ENCODE data around the gene LSM8.

LSM8 gene

DNA sequence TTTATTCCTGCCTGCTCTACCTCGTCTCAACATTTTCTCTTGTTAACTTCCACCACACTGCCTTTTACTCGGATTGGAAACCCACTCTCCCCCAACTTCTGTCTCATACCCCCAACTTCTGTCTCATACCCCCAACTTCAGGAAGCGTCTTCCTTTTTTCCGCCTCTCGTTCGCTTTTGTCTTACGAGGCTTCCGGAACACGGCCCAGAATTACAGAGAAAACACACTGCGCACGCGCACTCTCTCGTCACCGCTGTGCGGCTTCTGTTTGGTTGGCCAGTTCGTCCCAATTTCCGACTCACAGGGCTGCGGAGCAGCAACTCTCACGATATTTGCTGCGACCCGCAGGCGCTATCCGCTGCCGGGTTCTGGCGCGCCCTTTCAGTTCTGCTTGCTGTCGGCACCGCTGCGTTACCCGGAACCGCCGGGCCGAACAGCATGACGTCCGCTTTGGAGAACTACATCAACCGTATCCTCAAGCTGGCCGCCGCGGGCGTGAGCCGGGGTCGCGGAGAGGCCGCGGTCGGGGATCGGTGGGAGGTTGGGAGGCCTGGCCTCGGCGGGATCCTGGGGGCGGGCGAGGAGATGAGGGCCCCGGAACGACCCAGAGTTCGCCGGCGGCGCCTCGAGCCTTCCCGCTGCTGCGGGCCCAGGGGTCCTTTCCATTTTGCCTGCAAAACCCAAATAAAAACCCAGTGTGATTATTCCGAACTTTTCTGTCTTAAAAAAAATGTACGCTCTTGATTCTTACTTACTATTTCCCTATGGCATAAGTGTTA, at the start of gene LSM8 (continued):
- TF ChIP-seq, protein P1, sequence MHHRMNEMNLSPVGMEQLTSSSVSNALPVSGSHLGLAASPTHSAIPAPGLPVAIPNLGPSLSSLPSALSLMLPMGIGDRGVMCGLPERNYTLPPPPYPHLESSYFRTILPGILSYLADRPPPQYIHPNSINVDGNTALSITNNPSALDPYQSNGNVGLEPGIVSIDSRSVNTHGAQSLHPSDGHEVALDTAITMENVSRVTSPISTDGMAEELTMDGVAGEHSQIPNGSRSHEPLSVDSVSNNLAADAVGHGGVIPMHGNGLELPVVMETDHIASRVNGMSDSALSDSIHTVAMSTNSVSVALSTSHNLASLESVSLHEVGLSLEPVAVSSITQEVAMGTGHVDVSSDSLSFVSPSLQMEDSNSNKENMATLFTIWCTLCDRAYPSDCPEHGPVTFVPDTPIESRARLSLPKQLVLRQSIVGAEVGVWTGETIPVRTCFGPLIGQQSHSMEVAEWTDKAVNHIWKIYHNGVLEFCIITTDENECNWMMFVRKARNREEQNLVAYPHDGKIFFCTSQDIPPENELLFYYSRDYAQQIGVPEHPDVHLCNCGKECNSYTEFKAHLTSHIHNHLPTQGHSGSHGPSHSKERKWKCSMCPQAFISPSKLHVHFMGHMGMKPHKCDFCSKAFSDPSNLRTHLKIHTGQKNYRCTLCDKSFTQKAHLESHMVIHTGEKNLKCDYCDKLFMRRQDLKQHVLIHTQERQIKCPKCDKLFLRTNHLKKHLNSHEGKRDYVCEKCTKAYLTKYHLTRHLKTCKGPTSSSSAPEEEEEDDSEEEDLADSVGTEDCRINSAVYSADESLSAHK (tag by site-specific recombination; IDR thresholded peaks at IDR 0.05): no peak
- TF ChIP-seq ZNF521 (tag by site-specific recombination; IDR thresholded peaks at IDR 0.05) (no peak), KLF7 (tag by site-specific recombination; IDR thresholded peaks at IDR 0.05; ENCODE audit: borderline replicate concordance) (no peak), FEZF1 (tag by site-specific recombination; IDR thresholded peaks at IDR 0.05) (no peak), ZBTB8A (tag by site-specific recombination; IDR thresholded peaks at IDR 0.05) (peak; percentile 82), KLF9 (tag by site-specific recombination; IDR thresholded peaks at IDR 0.05; ENCODE audit: low read depth) (peak; percentile 48; the same call in 1 of the 2 replicates), GLI2 (tag by site-specific recombination; IDR thresholded peaks at IDR 0.05; ENCODE audit: borderline replicate concordance, low read depth) (no peak), GLIS2 (tag by site-specific recombination; IDR thresholded peaks at IDR 0.05) (0 out of 2 replicates have a peak, but pooled peaks have one; percentile 21), ZNF785 (tag by site-specific recombination; IDR thresholded peaks at IDR 0.05) (no peak), ZNF830 (tag by site-specific recombination; IDR thresholded peaks at IDR 0.05; ENCODE audit: low read depth) (no peak), ZFHX2 (tag by site-specific recombination; conservative IDR thresholded peaks at IDR 0.05) (peak; percentile 71), ZNF791 (tag by site-specific recombination; IDR thresholded peaks at IDR 0.05) (no peak), MZF1 (tag by site-specific recombination; IDR thresholded peaks at IDR 0.05; ENCODE audit: borderline replicate concordance) (no peak), ZNF416 (tag by site-specific recombination; IDR thresholded peaks at IDR 0.05) (no peak)
- TF ChIP-seq, protein P2, sequence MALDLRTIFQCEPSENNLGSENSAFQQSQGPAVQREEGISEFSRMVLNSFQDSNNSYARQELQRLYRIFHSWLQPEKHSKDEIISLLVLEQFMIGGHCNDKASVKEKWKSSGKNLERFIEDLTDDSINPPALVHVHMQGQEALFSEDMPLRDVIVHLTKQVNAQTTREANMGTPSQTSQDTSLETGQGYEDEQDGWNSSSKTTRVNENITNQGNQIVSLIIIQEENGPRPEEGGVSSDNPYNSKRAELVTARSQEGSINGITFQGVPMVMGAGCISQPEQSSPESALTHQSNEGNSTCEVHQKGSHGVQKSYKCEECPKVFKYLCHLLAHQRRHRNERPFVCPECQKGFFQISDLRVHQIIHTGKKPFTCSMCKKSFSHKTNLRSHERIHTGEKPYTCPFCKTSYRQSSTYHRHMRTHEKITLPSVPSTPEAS (tag by site-specific recombination; IDR thresholded peaks at IDR 0.05): no peak
- TF ChIP-seq, protein P3, sequence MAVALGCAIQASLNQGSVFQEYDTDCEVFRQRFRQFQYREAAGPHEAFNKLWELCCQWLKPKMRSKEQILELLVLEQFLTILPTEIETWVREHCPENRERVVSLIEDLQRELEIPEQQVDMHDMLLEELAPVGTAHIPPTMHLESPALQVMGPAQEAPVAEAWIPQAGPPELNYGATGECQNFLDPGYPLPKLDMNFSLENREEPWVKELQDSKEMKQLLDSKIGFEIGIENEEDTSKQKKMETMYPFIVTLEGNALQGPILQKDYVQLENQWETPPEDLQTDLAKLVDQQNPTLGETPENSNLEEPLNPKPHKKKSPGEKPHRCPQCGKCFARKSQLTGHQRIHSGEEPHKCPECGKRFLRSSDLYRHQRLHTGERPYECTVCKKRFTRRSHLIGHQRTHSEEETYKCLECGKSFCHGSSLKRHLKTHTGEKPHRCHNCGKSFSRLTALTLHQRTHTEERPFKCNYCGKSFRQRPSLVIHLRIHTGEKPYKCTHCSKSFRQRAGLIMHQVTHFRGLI (tag by site-specific recombination; IDR thresholded peaks at IDR 0.05): peak; percentile 55
- TF ChIP-seq, protein P4, sequence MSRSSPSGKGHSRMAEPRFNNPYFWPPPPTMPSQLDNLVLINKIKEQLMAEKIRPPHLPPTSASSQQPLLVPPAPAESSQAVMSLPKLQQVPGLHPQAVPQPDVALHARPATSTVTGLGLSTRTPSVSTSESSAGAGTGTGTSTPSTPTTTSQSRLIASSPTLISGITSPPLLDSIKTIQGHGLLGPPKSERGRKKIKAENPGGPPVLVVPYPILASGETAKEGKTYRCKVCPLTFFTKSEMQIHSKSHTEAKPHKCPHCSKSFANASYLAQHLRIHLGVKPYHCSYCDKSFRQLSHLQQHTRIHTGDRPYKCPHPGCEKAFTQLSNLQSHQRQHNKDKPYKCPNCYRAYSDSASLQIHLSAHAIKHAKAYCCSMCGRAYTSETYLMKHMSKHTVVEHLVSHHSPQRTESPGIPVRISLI (tag by site-specific recombination; IDR thresholded peaks at IDR 0.05): no peak; the same call in 1 of the 2 replicates
- TF ChIP-seq, protein P5, sequence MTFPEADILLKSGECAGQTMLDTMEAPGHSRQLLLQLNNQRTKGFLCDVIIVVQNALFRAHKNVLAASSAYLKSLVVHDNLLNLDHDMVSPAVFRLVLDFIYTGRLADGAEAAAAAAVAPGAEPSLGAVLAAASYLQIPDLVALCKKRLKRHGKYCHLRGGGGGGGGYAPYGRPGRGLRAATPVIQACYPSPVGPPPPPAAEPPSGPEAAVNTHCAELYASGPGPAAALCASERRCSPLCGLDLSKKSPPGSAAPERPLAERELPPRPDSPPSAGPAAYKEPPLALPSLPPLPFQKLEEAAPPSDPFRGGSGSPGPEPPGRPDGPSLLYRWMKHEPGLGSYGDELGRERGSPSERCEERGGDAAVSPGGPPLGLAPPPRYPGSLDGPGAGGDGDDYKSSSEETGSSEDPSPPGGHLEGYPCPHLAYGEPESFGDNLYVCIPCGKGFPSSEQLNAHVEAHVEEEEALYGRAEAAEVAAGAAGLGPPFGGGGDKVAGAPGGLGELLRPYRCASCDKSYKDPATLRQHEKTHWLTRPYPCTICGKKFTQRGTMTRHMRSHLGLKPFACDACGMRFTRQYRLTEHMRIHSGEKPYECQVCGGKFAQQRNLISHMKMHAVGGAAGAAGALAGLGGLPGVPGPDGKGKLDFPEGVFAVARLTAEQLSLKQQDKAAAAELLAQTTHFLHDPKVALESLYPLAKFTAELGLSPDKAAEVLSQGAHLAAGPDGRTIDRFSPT (tag by site-specific recombination; IDR thresholded peaks at IDR 0.05): no peak
- TF ChIP-seq, protein P6, sequence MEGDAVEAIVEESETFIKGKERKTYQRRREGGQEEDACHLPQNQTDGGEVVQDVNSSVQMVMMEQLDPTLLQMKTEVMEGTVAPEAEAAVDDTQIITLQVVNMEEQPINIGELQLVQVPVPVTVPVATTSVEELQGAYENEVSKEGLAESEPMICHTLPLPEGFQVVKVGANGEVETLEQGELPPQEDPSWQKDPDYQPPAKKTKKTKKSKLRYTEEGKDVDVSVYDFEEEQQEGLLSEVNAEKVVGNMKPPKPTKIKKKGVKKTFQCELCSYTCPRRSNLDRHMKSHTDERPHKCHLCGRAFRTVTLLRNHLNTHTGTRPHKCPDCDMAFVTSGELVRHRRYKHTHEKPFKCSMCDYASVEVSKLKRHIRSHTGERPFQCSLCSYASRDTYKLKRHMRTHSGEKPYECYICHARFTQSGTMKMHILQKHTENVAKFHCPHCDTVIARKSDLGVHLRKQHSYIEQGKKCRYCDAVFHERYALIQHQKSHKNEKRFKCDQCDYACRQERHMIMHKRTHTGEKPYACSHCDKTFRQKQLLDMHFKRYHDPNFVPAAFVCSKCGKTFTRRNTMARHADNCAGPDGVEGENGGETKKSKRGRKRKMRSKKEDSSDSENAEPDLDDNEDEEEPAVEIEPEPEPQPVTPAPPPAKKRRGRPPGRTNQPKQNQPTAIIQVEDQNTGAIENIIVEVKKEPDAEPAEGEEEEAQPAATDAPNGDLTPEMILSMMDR (tag by site-specific recombination; IDR thresholded peaks at IDR 0.05): 0 out of 2 replicates have a peak, but pooled peaks have one; percentile 35
- TF ChIP-seq, protein P7, sequence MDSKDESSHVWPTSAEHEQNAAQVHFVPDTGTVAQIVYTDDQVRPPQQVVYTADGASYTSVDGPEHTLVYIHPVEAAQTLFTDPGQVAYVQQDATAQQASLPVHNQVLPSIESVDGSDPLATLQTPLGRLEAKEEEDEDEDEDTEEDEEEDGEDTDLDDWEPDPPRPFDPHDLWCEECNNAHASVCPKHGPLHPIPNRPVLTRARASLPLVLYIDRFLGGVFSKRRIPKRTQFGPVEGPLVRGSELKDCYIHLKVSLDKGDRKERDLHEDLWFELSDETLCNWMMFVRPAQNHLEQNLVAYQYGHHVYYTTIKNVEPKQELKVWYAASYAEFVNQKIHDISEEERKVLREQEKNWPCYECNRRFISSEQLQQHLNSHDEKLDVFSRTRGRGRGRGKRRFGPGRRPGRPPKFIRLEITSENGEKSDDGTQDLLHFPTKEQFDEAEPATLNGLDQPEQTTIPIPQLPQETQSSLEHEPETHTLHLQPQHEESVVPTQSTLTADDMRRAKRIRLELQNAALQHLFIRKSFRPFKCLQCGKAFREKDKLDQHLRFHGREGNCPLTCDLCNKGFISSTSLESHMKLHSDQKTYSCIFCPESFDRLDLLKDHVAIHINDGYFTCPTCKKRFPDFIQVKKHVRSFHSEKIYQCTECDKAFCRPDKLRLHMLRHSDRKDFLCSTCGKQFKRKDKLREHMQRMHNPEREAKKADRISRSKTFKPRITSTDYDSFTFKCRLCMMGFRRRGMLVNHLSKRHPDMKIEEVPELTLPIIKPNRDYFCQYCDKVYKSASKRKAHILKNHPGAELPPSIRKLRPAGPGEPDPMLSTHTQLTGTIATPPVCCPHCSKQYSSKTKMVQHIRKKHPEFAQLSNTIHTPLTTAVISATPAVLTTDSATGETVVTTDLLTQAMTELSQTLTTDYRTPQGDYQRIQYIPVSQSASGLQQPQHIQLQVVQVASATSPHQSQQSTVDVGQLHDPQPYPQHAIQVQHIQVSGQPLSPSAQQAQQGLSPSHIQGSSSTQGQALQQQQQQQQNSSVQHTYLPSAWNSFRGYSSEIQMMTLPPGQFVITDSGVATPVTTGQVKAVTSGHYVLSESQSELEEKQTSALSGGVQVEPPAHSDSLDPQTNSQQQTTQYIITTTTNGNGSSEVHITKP (tag by site-specific recombination; IDR thresholded peaks at IDR 0.05): 0 out of 2 replicates have a peak, but pooled peaks have one; percentile 10
- TF ChIP-seq, protein P8, sequence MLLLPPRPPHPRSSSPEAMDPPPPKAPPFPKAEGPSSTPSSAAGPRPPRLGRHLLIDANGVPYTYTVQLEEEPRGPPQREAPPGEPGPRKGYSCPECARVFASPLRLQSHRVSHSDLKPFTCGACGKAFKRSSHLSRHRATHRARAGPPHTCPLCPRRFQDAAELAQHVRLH (tag by site-specific recombination; IDR thresholded peaks at IDR 0.05): peak; percentile 58
